Neural cell (in vitro differentiated cells): ENCODE results near the gene SAMM50. TPM values are rescaled to one million over a fixed set of nuclear protein-coding genes. Genes with fewer than 3 reads are reported as not detected.

ENCODE experiments used
- H2AFZ ChIP-seq: fragments of 200-600, 300-800 bp; sonication (generic), shearing (Covaris generic); 2 replicates; pipeline ENCODE4 v1.6.0; 2014; ENCODE audit warnings: low read depth, mild to moderate bottlenecking, antibody characterized with exemption, low read length, moderate library complexity
- H3F3A ChIP-seq: fragments of 200-600 bp; shearing (Covaris generic); 2 replicates; pipeline ENCODE4 v1.6.1; 2016; ENCODE audit warnings: mild to moderate bottlenecking, moderate library complexity, mixed read lengths, antibody characterized with exemption, low read length; ENCODE audit not compliant: insufficient read depth, poor library complexity, severe bottlenecking
- H3K27ac ChIP-seq: fragments of 200-600, 300-800 bp; sonication (generic), shearing (Covaris generic); 2 replicates; pipeline ENCODE4 v1.5.1; 2014; ENCODE audit warnings: mild to moderate bottlenecking, low read length, moderate library complexity
- H3K27me3 ChIP-seq: fragments of 300-800, 200-600 bp; sonication (generic), shearing (Covaris generic); 2 replicates; pipeline ENCODE4 v1.6.0; 2014; ENCODE audit warnings: mild to moderate bottlenecking, low read depth, low read length, moderate library complexity; ENCODE audit not compliant: insufficient read depth
- H3K36me3 ChIP-seq: fragments of 300-800, 200-600 bp; sonication (generic), shearing (Covaris generic); 2 replicates; pipeline ENCODE4 v1.5.1; 2014; ENCODE audit warnings: mild to moderate bottlenecking, antibody characterized with exemption, low read length, moderate library complexity; ENCODE audit not compliant: insufficient read depth
- H3K4me2 ChIP-seq: fragments of 300-800, 200-600 bp; sonication (generic), shearing (Covaris generic); 2 replicates; pipeline ENCODE4 v1.6.0; 2014; ENCODE audit warnings: mild to moderate bottlenecking, low read length
- H3K4me3 ChIP-seq: fragments of 300-800, 200-600 bp; sonication (generic), shearing (Covaris generic); 2 replicates; pipeline ENCODE4 v1.5.1; 2014; ENCODE audit warnings: mild to moderate bottlenecking, low read length, moderate library complexity
- H3K79me2 ChIP-seq: fragments of 200-600 bp; shearing (Covaris generic); replicated peaks from 2 replicates; pipeline ENCODE4 v1.6.0; 2014; ENCODE audit warnings: mild to moderate bottlenecking, low read length, moderate library complexity; ENCODE audit not compliant: insufficient read depth
- H3K9ac ChIP-seq: fragments of 300-800, 200-600 bp; sonication (generic), shearing (Covaris generic); 2 replicates; pipeline ENCODE4 v1.6.1; 2016; ENCODE audit warnings: mild to moderate bottlenecking, low read length, mixed read lengths
- H3K9me2 ChIP-seq: fragments of 200-600 bp; shearing (Covaris generic); 2 replicates; pipeline ENCODE4 v1.6.1; 2016; ENCODE audit warnings: mild to moderate bottlenecking, low read length, mixed read lengths; ENCODE audit not compliant: insufficient read depth
- H3K9me3 ChIP-seq: fragments of 200-600, 300-800 bp; sonication (generic), shearing (Covaris generic); 2 replicates; pipeline ENCODE4 v1.6.1; 2016; ENCODE audit warnings: mild to moderate bottlenecking, mixed run types, low read length, moderate library complexity, mixed read lengths
- H4K20me1 ChIP-seq: fragments of 200-600 bp; shearing (Covaris generic); 2 replicates; pipeline ENCODE4 v1.6.1; 2016; ENCODE audit warnings: mild to moderate bottlenecking, mixed run types; ENCODE audit not compliant: insufficient read depth
- EP300 ChIP-seq: fragments of 450-650 bp; conservative IDR thresholded peaks from 2 replicates; pipeline ENCODE4 v1.6.1; 2014; ENCODE audit warnings: antibody characterized with exemption, mild to moderate bottlenecking, moderate library complexity; ENCODE audit not compliant: poor library complexity, severe bottlenecking
- EZH2 ChIP-seq: fragments of 200-600, 300-800 bp; shearing (Covaris generic), sonication (generic); IDR thresholded peaks from 2 replicates; pipeline ENCODE4 v1.6.1; 2014; ENCODE audit warnings: antibody characterized with exemption, low read length, borderline replicate concordance, mild to moderate bottlenecking; ENCODE audit not compliant: insufficient read depth, poor library complexity, severe bottlenecking
- MXI1 ChIP-seq: fragments of 450-650 bp; conservative IDR thresholded peaks from 2 replicates; pipeline ENCODE4 v1.6.1; 2014; ENCODE audit warnings: antibody characterized with exemption, mild to moderate bottlenecking; ENCODE audit not compliant: poor library complexity, severe bottlenecking
- POLR2AphosphoS5 ChIP-seq: IDR thresholded peaks from 2 replicates; pipeline ENCODE4 v1.6.1; 2012
- RAD21 ChIP-seq: fragments of 450-650 bp; conservative IDR thresholded peaks from 2 replicates; pipeline ENCODE4 v1.6.1; 2014; ENCODE audit warnings: antibody characterized with exemption, mild to moderate bottlenecking, moderate library complexity
- SMC3 ChIP-seq: fragments of 450-650 bp; conservative IDR thresholded peaks from 2 replicates; pipeline ENCODE4 v1.6.1; 2014; ENCODE audit warnings: antibody characterized with exemption, mild to moderate bottlenecking, moderate library complexity; ENCODE audit not compliant: poor library complexity
- TAF1 ChIP-seq: IDR thresholded peaks from 2 replicates; pipeline ENCODE4 v1.6.1; 2012; ENCODE audit warnings: low read depth
- polyA plus RNA-seq: library from polyadenylated mRNA; depleted of rRNA; stranded (reverse); fragments of >200 nt; gene quantifications from 2 replicates; pipeline ENCODE4 v1.2.3, GENCODE V29; 2014
- TF ChIP-seq, protein P1 (sequence below): IDR thresholded peaks from 2 replicates; pipeline ENCODE4 v1.6.1; 2012; ENCODE audit warnings: borderline replicate concordance
- TF ChIP-seq, protein P2 (sequence below): fragments of 450-650 bp; IDR thresholded peaks from 2 replicates; pipeline ENCODE4 v1.5.1; 2014; ENCODE audit warnings: antibody characterized with exemption, mild to moderate bottlenecking, moderate library complexity; ENCODE audit not compliant: poor library complexity, severe bottlenecking

Gene SAMM50
- polyA plus RNA-seq, 1 donor from 2014 or later: 38.1 TPM

DNA sequence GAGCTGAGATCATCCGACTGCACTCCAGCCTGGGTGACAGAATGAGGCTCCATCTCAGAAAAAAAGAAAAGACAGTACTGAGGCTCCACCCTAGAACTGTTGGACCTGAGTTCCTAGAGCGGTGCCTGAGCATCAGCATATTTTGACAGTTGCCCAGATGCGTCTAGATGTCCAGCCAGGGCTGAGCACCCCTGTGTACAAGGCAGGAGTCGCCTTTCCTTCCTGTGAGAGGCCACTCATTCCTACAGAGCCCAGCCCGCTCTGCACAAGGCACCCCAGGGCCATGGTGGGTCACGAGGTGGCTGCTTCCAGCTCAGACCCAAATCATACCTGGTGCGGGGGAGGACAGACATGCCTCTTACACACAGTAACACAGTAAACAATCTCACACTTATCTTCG is 15.9 kb downstream of the SAMM50 start:
- Histone ChIP-seq H3K4me3 (no peak overlapping the region), H3K9me3 (no peaks in the 10 kb centered on the region), H3K9ac (no peak overlapping the region), H3K36me3 (peaks cover 8% of the 10 kb centered on the region), H3K79me2 (no peaks in the 10 kb centered on the region), H4K20me1 (no peaks in the 10 kb centered on the region), H3K27me3 (no peaks in the 10 kb centered on the region), H3K27ac (no peak overlapping the region), H3F3A (no peaks in the 10 kb centered on the region), H3K4me2 (no peak overlapping the region), H3K9me2 (no peaks in the 10 kb centered on the region), H2AFZ (no peak overlapping the region)
- TF ChIP-seq RAD21: no peak

GRCh38 chr22:43972931-43973462 is 17.8 kb downstream of the SAMM50 start:
- no peaks in the 10 kb centered on the region for H3F3A ChIP-seq
- no peak overlapping the region for H2AFZ ChIP-seq
- H3K4me3 ChIP-seq: no peak overlapping the region
- H3K9me2 ChIP-seq: no peaks in the 10 kb centered on the region
- no peaks in the 10 kb centered on the region for H3K79me2 ChIP-seq
- TF ChIP-seq RAD21 (no peak), MXI1 (no peak), EP300 (no peak), EZH2 (no peak), SMC3 (no peak), POLR2AphosphoS5 (no peak), TAF1 (no peak)
- TF ChIP-seq, protein P1, sequence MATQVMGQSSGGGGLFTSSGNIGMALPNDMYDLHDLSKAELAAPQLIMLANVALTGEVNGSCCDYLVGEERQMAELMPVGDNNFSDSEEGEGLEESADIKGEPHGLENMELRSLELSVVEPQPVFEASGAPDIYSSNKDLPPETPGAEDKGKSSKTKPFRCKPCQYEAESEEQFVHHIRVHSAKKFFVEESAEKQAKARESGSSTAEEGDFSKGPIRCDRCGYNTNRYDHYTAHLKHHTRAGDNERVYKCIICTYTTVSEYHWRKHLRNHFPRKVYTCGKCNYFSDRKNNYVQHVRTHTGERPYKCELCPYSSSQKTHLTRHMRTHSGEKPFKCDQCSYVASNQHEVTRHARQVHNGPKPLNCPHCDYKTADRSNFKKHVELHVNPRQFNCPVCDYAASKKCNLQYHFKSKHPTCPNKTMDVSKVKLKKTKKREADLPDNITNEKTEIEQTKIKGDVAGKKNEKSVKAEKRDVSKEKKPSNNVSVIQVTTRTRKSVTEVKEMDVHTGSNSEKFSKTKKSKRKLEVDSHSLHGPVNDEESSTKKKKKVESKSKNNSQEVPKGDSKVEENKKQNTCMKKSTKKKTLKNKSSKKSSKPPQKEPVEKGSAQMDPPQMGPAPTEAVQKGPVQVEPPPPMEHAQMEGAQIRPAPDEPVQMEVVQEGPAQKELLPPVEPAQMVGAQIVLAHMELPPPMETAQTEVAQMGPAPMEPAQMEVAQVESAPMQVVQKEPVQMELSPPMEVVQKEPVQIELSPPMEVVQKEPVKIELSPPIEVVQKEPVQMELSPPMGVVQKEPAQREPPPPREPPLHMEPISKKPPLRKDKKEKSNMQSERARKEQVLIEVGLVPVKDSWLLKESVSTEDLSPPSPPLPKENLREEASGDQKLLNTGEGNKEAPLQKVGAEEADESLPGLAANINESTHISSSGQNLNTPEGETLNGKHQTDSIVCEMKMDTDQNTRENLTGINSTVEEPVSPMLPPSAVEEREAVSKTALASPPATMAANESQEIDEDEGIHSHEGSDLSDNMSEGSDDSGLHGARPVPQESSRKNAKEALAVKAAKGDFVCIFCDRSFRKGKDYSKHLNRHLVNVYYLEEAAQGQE: no peak
- TF ChIP-seq, protein P2, sequence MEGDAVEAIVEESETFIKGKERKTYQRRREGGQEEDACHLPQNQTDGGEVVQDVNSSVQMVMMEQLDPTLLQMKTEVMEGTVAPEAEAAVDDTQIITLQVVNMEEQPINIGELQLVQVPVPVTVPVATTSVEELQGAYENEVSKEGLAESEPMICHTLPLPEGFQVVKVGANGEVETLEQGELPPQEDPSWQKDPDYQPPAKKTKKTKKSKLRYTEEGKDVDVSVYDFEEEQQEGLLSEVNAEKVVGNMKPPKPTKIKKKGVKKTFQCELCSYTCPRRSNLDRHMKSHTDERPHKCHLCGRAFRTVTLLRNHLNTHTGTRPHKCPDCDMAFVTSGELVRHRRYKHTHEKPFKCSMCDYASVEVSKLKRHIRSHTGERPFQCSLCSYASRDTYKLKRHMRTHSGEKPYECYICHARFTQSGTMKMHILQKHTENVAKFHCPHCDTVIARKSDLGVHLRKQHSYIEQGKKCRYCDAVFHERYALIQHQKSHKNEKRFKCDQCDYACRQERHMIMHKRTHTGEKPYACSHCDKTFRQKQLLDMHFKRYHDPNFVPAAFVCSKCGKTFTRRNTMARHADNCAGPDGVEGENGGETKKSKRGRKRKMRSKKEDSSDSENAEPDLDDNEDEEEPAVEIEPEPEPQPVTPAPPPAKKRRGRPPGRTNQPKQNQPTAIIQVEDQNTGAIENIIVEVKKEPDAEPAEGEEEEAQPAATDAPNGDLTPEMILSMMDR: no peak
- H3K27ac ChIP-seq: no peak overlapping the region
- H3K9ac ChIP-seq: no peak overlapping the region
- H3K4me2 ChIP-seq: no peak overlapping the region
- H3K9me3 ChIP-seq: no peaks in the 10 kb centered on the region
- H3K27me3 ChIP-seq: no peaks in the 10 kb centered on the region
- H4K20me1 ChIP-seq: no peaks in the 10 kb centered on the region
- no peaks in the 10 kb centered on the region for H3K36me3 ChIP-seq
